ENCODE measurements around the gene LGALS3.
A peak's percentile ranks its signal among the peaks of the same experiment; 100 is the strongest.

The LGALS3 gene

GRCh38 chr14:55131370-55132137, 2.5 kb downstream of the LGALS3 start:
- DNase-seq = no peak

- peak; percentile 35 for DNase-seq
Measured at GRCh38 chr14:55133416-55133815, 4.4 kb downstream of the LGALS3 start.

- DNase-seq = no peak
Measured at GRCh38 chr14:55136241-55136640, 7.2 kb downstream of the LGALS3 start.

GRCh38 chr14:55136885-55137786, 8.1 kb downstream of the LGALS3 start:
- no peak for DNase-seq

GRCh38 chr14:55138091-55138490, 9.0 kb downstream of the LGALS3 start:
- peak; percentile 29 for DNase-seq

- DNase-seq = no peak
Measured at GRCh38 chr14:55139141-55139540, 10.1 kb downstream of the LGALS3 start.

GRCh38 chr14:55139696-55140509, 10.9 kb downstream of the LGALS3 start:
- DNase-seq = no peak

GRCh38 chr14:55141825-55142224, 12.8 kb downstream of the LGALS3 start:
- no peak for DNase-seq

GRCh38 chr14:55142466-55142865, 13.4 kb downstream of the LGALS3 start:
- no peak for DNase-seq

GRCh38 chr14:55146425-55146824, 17.4 kb downstream of the LGALS3 start:
- peak; percentile 10 for DNase-seq

GRCh38 chr14:55151601-55152000, 22.5 kb downstream of the LGALS3 start:
- DNase-seq = no peak

GRCh38 chr14:55152052-55152753, 23.2 kb downstream of the LGALS3 start:
- DNase-seq = no peak

GRCh38 chr14:55153951-55154350, 24.9 kb downstream of the LGALS3 start:
- DNase-seq = no peak

GRCh38 chr14:55157080-55157479, 28.0 kb downstream of the LGALS3 start:
- no peak for DNase-seq

- no peak for DNase-seq
Measured at GRCh38 chr14:55158412-55158811, 29.4 kb downstream of the LGALS3 start.

- DNase-seq = peak; percentile 66
Measured at GRCh38 chr14:55160989-55161388, 31.9 kb downstream of the LGALS3 start.

- DNase-seq = no peak
Measured at GRCh38 chr14:55170526-55170925, 41.5 kb downstream of the LGALS3 start.

- DNase-seq = no peak
Measured at GRCh38 chr14:55180006-55180405, 51.0 kb downstream of the LGALS3 start.

GRCh38 chr14:55180434-55180833, 51.4 kb downstream of the LGALS3 start:
- DNase-seq = no peak

GRCh38 chr14:55188686-55189295, 59.7 kb downstream of the LGALS3 start:
- no peak for DNase-seq

GRCh38 chr14:55190906-55191202, 61.8 kb downstream of the LGALS3 start:
- DNase-seq = peak; percentile 75
